ENCODE data around the gene TRMT5.

Gene TRMT5

GRCh38 chr14:60933920-60934655 lies 46.8 kb downstream of the TRMT5 start:
- no peak overlapping the region for H3K27ac ChIP-seq (ENCODE audit: low read depth, low read length)
- no peaks in the 10 kb centered on the region for H3K27me3 ChIP-seq (ENCODE audit: control insufficient read depth, insufficient read depth, low read length)
- H3K36me3 ChIP-seq (ENCODE audit: control insufficient read depth, insufficient read depth, low read length), result no peaks in the 10 kb centered on the region
- H3K9ac ChIP-seq (ENCODE audit: low read depth, low read length), result no peak overlapping the region
- H3K4me1 ChIP-seq (ENCODE audit: control insufficient read depth, insufficient read depth, low read length), result peaks cover 9% of the 10 kb centered on the region
- H3K4me3 ChIP-seq (ENCODE audit: low read depth, low read length), result no peak overlapping the region
- no peaks in the 10 kb centered on the region for H3K9me3 ChIP-seq (ENCODE audit: control insufficient read depth, insufficient read depth, low read length)

- Histone ChIP-seq H3K27me3 (ENCODE audit: control insufficient read depth, insufficient read depth, low read length) (no peaks in the 10 kb centered on the region), H3K9ac (ENCODE audit: low read depth, low read length) (no peak overlapping the region), H3K27ac (ENCODE audit: low read depth, low read length) (no peak overlapping the region), H3K4me3 (ENCODE audit: low read depth, low read length) (no peak overlapping the region), H3K9me3 (ENCODE audit: control insufficient read depth, insufficient read depth, low read length) (no peaks in the 10 kb centered on the region), H3K36me3 (ENCODE audit: control insufficient read depth, insufficient read depth, low read length) (no peaks in the 10 kb centered on the region), H3K4me1 (ENCODE audit: control insufficient read depth, insufficient read depth, low read length) (peaks cover 9% of the 10 kb centered on the region)
These were observed 49.7 kb downstream of the TRMT5 start for GRCh38 chr14:60931218-60931617.

GRCh38 chr14:60926002-60926401 lies 54.9 kb downstream of the TRMT5 start:
- no peaks in the 10 kb centered on the region for H3K4me1 ChIP-seq (ENCODE audit: control insufficient read depth, insufficient read depth, low read length)

GRCh38 chr14:60925286-60925685 lies 55.6 kb downstream of the TRMT5 start:
- Histone ChIP-seq H3K4me3 (ENCODE audit: low read depth, low read length) (no peak overlapping the region), H3K9me3 (ENCODE audit: control insufficient read depth, insufficient read depth, low read length) (no peaks in the 10 kb centered on the region), H3K4me1 (ENCODE audit: control insufficient read depth, insufficient read depth, low read length) (no peaks in the 10 kb centered on the region), H3K27ac (ENCODE audit: low read depth, low read length) (no peak overlapping the region), H3K36me3 (ENCODE audit: control insufficient read depth, insufficient read depth, low read length) (no peaks in the 10 kb centered on the region), H3K27me3 (ENCODE audit: control insufficient read depth, insufficient read depth, low read length) (no peaks in the 10 kb centered on the region), H3K9ac (ENCODE audit: low read depth, low read length) (no peak overlapping the region)

More at GRCh38 chr14:60926002-60926401, 54.9 kb downstream of the TRMT5 start:
- Histone ChIP-seq H3K27me3 (ENCODE audit: control insufficient read depth, insufficient read depth, low read length) (no peaks in the 10 kb centered on the region), H3K27ac (ENCODE audit: low read depth, low read length) (no peak overlapping the region), H3K36me3 (ENCODE audit: control insufficient read depth, insufficient read depth, low read length) (no peaks in the 10 kb centered on the region), H3K9ac (ENCODE audit: low read depth, low read length) (no peak overlapping the region), H3K9me3 (ENCODE audit: control insufficient read depth, insufficient read depth, low read length) (no peaks in the 10 kb centered on the region), H3K4me3 (ENCODE audit: low read depth, low read length) (no peak overlapping the region)

- Histone ChIP-seq H3K36me3 (ENCODE audit: control insufficient read depth, insufficient read depth, low read length) (no peaks in the 10 kb centered on the region), H3K9ac (ENCODE audit: low read depth, low read length) (no peak overlapping the region), H3K9me3 (ENCODE audit: control insufficient read depth, insufficient read depth, low read length) (no peaks in the 10 kb centered on the region), H3K4me1 (ENCODE audit: control insufficient read depth, insufficient read depth, low read length) (no peaks in the 10 kb centered on the region), H3K27me3 (ENCODE audit: control insufficient read depth, insufficient read depth, low read length) (no peaks in the 10 kb centered on the region), H3K27ac (ENCODE audit: low read depth, low read length) (no peak overlapping the region), H3K4me3 (ENCODE audit: low read depth, low read length) (no peak overlapping the region)
These were observed 58.8 kb downstream of the TRMT5 start for GRCh38 chr14:60922050-60922449.

Data from HUES48 (cell line).